NCI-H1048 (cell line): Measurements from ENCODE around the gene DDO.
"Not testable (repeated sequence)": the region's sequence is repeated elsewhere in the genome, so short reads cannot be mapped to it uniquely, and the experiment has no call there.

ENCODE experiments used
- DNase-seq: peaks from one replicate; lab custom pipeline; 2025; lab: John Stamatoyannopoulos, UW

The DDO gene

DNA sequence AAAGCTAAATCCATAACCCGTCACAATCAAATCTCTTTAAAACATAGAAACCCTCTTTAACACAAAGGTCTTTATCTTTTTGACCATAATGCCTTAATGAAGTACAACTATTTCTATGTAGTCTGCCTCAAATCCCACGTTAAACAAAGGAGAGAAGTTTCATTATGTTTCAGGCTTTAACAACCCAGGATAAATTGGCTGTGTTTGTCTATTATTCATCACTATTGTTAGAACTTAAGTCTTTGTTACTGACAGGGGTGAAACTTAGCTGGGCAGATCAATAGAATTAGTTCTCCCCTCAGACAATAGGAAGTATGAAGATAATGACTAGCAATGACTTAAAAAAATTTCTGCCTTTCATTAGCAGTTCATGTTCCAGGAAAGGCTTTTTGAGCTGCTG, 47.1 kb downstream of the DDO start:
- DNase-seq = no peak

DNA sequence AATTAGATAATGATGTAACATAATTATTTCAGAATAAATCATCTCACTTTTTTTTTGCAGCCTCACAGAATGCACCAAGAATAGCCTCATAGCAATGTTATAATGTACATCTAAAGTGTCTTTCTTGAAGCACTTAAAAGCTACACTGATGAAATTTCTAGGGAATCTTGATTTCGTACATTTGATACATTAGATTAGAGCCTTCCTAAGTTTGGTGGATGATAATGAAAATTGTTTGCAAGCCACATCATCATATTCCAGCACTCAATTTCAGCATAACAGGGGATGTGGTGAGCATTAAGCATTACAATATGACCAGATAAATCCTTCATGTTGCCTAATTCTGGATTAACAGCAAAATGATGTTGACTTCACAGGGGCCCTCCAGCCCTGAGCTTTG, 47.5 kb downstream of the DDO start:
- DNase-seq = no peak

GRCh38 chr6:110366975-110367374, 48.4 kb downstream of the DDO start:
- DNase-seq = no peak

- no peak for DNase-seq
Observed at GRCh38 chr6:110366256-110366655, 49.1 kb downstream of the DDO start.

- DNase-seq = no peak
Observed at GRCh38 chr6:110364364-110365105, 50.8 kb downstream of the DDO start.

DNA sequence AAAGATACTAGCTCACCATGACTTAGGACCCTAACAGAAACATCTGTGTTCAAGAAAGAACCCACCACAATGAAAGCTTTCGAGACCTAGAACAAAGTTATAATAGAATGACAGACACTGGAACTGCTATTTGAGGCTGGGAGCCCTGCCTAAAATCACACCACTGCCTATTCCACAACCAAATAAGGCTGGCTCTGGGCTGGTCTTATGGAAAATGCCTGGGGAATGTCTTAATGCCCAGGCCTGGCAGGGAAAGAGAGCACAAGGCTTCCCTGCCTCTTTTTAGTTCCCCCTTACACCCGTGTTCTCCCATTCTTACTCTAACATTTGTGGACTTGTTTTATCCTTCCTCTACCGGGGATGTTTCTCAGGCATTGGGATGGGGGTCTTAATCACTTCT, 51.6 kb downstream of the DDO start:
- DNase-seq = no peak

GRCh38 chr6:110360676-110361075, 54.7 kb downstream of the DDO start:
- DNase-seq = no peak

DNA sequence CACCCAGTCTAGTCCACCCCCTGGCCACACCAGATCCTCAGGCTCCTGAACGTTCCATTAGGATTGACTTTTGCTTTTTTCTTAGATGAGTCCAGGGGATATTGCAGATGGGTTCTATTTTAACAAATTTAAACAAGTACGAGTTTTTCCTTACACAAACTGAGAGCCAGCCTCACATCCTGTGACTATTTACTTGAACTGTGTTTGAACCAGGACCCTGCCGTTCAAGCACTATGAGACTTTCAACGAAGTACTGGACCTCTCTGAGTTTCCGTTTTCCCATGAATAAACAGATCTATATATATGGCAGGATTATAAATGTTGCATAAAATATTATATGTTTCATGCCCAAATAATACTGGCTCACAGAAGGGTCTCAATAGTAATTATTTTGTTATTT, 55.8 kb downstream of the DDO start:
- no peak for DNase-seq

DNA sequence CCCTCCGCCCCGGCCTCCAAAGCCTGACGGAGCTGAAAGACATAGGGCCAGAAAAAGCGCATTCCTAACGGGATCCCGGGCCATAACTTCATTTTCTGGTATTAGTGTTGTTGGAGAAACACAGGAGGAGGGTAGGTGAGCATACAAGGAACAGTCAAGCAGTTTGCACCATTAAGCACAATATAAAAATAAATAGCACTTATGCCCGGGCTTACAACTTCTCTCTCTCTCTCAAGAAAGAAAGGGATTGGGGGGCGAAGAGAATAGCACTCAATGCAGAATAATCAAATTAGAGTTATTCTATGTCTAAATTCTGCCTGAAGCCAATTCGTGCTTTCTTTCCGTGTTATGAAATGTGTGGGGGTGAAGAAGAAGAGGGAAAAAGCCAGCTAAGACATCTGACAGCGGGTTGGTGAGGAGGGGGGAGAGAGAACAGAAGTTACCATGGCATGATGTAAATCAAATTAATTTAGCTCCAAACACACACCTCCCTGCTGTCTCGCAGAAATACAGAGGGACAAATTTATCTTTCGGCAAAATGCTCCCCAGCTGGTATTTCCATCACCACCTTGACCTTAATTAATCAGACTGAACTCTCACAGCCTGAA, 56.7 kb downstream of the DDO start:
- DNase-seq = no peak

GRCh38 chr6:110357664-110358552, 57.5 kb downstream of the DDO start, which contains the start of gene METTL24:
TSS of gene METTL24 (minus strand) at chr6:110358349. CDS start at chr6:110358272, 77 bp downstream.
- DNase-seq = no peak

- no peak for DNase-seq
Observed at GRCh38 chr6:110357298-110357663, 58.1 kb downstream of the DDO start.

DNA sequence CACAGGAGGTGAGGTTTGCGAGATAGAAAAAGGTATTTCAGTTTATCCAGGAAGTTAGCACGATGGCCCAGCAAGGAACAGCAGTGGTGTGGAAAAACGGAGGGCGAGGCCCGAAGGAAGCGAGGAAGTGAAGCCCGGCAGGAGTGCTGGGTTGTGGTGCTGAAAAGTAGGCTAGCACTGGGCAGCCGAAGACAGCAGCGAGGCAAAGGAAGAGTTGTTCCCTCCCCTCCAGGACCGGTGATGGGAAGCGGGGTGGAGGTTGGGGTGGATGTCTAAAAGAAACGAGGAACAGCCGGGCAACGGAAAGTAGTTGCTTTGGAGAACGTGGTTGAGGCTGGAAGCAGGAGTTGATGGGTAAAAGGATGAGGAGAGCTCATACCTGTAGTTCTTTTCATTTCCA, 58.6 kb downstream of the DDO start:
- no peak for DNase-seq

GRCh38 chr6:110355727-110356126, 59.6 kb downstream of the DDO start:
- DNase-seq = no peak

- no peak for DNase-seq
Observed at GRCh38 chr6:110355022-110355421, 60.4 kb downstream of the DDO start.

GRCh38 chr6:110354153-110354552, 61.2 kb downstream of the DDO start:
- no peak for DNase-seq

DNA sequence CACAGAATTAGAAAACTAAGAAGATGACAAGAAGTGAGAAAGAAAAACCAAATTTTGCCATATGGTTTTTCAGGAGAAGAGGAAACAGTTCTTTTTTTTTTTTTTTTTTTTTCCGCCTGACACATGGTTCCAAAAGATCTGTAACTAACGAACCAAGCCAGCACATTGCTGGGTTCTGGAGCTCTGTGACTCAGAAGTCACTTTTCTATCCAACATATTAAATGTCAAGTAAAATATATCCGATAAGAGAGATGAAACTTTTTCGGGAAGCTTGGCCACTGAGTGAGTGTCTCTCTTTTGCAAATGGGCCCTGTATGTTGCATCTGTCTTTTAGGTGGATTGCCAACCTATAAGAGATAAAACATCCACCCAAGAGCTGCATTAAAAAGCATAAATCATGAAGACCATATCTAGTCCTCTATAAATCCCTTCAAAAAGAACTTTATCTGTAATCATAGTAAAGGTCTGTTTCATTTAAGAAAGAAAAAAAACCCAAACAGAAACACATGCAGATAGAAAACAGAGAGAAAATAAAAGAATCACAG, 61.8 kb downstream of the DDO start:
- DNase-seq = no peak

- DNase-seq = no peak
Observed at GRCh38 chr6:110352563-110353262, 62.7 kb downstream of the DDO start.

DNA sequence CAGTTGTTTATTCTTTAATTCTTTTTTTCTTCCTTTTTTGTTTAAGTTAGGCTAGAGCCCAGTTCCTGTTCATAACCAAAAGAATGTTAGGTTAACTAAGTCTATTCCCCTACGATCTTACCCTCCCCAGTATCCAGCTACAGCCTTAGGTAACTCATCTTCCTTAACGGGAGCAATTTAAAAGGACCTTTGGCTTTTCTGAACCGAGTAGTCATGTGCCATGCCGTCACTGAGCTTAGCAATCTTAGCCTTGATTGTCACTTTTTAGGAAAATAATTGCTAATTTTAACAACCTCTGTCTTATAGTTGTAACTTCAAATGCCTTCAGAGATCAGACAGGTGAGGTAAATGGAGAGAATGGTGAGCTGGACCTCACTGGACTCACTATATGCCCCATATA, 63.4 kb downstream of the DDO start:
- no peak for DNase-seq

DNA sequence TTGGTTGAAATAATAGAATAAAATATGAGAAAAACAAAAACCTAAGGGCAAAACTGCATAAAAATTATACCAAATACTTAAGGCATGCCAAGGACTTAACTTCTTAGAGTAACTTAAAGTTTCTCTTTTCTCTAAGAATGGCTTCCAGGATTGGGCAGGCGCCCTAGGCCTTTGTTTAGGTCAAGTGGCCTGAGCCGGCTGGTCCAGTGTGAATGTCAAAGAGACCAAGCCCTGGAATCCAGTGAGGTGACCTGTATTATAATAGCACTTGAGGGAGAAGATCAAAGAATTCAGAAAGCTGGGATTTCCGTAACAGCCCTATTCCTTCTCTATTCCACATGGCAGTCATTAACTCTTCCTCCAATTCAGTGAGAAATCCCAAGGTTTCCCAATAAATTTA, 63.8 kb downstream of the DDO start:
- DNase-seq = no peak

GRCh38 chr6:110350593-110350992, 64.8 kb downstream of the DDO start:
- not testable (repeated sequence) for DNase-seq

DNA sequence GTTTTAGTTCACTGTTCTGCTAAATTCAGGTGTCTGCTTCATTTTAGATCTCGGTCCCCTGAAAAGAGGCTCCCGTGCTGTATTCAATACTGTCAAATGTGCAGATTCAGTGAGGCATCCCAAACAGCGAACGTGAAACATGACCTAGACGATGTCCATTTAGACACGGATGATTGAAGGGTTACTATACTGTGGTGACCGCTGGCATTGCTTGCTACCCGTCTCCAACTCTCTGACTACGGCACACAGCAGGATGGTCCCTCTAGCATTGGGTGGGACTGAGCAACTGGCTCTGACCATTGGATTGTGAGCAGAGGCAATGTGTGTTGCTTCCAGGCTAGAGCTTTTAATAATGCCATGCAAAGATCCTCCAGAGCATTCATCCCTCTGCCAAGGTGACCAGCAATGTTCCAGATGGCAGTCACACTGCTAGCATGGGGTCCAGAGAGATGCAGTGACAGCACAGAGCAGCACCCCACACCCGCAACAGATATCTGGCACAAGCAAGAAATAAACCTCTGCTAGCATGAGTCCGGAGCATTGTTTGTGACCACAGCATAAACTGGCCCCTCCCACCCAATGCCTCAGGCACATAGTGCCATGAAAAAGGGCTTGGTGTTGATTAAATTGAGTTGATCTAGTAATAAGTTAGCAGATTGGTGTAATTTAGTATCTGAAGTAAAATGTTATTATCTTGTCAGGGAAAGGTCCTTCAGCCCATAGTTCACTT, 66.2 kb downstream of the DDO start:
- DNase-seq = no peak
